NCI-H2227 (cell line): ENCODE measurements around the gene TIAL1.
"Not testable (repeated sequence)": the region's sequence is repeated elsewhere in the genome, so short reads cannot be mapped to it uniquely, and the experiment has no call there.

Experiments used
- DNase-seq: peaks from one replicate; lab custom pipeline; 2025; ENCODE audit not compliant: unreplicated experiment; lab: John Stamatoyannopoulos, UW

The TIAL1 gene

DNA sequence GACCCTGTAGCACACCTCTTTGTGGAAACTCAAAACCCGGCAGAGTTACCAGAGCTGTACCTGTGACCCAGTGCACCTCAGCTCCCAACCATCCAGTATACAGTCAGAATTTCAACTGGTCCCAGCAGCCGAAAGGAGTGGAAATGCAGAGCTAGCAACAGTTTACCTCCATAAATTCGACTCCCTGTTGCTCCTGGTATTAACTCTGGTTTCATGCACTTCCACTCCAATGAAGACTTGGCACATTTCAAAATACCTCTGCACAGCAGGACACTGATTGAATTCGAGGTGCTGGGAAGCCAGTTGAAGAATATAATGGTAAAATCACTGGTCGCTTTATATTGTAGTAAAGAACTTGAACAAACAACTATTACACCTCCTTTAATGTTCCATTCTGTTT lies 17.9 kb upstream of the TIAL1 start:
- no peak for DNase-seq

DNA sequence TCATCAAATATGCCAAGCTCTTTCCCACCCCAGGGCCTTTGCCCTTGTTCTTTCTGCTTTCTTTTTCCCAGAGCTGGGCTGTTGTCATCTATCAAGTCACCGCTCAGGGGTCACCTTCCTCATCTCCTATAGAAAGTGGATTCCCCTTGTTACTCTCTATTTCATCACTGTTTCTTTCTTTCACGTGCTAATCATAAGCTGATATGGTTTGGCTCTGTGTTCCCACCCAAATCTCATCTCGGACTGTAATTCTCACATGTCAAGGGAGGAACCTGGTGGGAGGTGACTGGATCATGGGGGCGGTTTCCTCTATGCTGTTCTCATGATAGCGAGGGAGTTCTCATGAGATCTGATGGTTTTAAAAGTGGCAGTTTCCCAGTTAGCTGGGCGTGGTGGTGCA lies 17.0 kb upstream of the TIAL1 start:
- DNase-seq: no peak

DNA sequence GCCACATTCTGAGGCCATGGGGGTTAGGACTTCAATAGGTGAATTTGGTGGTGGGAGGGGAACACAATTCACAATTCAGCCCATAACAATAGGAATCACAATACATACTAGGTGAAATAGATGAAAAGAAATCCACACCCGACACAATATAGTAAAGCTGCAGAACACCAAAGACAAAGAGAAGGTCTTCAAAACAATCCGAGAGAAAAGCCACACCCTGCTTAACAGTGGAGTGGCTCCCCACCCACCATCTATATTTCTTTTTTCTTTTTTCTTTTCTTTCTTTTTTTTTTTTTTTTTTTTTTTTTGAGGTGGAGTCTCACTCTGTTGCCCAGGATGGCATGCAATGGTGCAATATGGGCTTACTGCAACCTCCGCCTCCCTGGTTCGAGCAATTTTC lies 14.7 kb upstream of the TIAL1 start:
- no peak for DNase-seq

DNA sequence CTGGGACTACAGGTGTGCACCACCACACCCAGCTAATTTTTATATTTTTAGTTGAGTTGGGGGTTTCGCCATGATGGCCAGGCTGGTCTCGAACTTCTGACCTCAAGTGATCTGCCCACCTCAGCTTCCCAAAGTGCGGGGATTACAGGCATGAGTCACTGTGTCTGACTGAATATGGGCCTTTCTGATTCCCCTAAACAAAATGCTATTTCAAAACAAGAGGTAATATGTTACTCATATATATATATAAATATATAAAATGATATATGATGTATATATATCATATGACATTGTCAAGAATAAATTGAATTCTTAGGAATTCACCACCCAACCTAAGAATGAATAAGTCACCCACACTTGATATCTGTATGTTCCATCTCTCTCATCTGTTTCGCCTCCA lies 12.8 kb upstream of the TIAL1 start:
- no peak for DNase-seq

DNA sequence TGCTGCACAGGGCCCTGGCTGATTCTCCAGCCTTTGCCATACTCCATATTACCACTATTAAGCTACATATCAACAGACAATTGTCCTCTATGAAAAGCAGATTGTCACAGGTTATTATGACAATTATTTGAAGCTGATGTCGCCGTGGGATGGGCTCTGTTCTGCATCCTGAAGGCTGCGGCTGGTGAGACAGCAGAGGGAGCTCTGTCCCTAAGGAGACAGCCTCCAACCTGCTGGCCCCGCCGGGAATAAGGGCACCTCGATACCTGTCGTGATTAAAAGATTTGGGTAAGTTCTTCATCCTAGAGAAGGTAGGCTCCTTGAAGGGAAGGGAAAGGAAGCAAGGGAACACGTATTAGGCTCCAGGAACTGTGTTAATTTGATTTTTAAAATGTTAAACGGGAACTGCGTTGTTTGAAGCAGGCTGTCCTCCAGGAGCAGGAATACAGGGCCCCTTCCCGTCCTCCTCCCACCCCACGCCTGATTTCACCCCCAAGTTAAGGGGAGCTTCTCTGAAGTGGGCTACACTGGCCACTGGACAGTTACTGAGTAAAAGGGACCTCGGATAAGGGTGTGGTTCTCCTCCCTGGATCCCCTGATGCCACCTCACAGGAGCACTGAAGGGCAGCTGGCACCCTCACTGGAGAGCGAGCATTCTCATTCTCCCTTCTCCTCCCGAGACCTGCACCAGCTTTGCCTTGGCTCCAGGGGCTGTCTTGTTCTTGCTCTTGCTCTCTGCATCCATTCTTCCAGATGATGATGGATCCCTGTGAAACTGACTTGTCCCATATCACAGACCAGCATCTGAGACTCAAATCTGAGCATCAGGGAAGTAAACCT lies 11.8 kb upstream of the TIAL1 start:
- DNase-seq: peak; percentile 42

DNA sequence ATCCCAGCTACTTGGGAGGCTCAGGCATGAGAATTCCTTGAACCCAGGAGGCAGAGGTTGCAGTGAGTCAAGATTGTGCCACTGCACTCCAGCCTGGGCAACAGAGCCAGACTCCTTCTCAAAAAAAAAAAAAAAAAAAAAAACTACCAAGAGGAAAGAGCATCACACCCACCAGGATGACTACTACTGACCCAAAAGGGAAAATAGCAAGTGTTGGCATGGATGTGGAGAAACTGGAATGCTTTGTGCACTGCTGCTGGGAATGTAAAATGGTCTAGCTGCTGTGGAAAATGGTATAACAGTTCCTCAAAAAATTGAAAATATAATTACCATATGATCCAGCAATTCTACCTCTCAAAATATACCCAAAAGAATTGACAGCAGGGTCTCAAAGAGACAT lies 7.7 kb upstream of the TIAL1 start:
- DNase-seq: no peak

DNA sequence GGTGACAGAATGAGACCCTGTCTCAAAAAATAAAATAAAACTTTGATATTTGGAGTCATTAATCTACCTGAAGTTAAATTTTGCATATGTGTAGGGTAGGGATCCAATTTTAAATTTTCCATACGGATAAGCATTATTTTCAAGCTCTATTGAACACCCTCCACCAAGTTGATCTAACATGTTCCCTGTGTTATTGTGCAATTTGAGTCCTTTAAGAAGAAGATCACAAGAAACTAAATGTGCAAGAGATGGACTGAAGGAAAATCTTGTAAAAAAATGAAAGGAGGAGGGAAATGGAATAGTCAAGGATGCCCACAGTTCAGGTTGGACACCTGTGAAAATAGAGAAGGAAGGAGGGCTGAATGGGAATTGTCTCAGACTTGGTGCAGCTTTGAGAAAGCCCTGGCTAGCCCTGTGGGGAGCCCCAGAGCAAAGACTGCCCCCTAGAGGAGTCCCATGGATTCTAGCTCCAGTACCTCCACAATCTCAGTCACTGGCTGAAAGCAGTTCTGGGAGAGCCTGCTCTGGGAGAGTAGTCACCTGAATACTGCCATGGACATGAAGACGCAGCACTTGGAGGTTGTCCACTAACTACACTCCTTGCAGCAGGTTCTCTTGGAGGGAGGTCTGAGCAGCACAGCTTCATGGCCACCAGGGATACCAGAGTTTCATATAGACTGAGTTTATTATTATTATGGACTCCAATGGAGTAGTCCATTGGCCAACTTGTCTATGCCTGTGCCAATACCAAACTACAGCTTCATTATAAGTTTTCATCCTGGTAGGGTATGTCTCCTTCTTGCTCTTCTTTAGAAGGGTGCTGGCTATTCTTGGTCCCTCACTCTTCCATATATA lies 5.7 kb upstream of the TIAL1 start:
- DNase-seq: no peak

DNA sequence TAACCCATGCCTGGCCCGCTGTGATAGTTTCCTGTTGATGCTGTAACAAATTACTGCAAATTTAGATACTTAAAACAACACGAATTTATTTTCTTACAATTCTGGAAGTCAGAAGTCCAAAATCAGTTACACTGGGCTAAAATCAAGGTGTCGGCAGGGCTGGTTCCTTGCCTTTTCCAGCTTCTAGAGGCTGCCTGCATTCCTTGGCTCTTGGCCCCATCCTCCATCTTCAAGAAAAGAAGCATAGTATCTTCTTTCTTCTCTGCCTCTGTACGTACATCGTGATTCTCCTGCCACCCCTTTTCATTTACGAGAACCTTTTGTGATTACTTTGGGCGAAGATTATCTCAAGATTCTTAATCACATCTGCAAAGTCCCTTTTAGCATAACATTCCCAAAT lies 1.6 kb upstream of the TIAL1 start:
- DNase-seq: no peak

DNA sequence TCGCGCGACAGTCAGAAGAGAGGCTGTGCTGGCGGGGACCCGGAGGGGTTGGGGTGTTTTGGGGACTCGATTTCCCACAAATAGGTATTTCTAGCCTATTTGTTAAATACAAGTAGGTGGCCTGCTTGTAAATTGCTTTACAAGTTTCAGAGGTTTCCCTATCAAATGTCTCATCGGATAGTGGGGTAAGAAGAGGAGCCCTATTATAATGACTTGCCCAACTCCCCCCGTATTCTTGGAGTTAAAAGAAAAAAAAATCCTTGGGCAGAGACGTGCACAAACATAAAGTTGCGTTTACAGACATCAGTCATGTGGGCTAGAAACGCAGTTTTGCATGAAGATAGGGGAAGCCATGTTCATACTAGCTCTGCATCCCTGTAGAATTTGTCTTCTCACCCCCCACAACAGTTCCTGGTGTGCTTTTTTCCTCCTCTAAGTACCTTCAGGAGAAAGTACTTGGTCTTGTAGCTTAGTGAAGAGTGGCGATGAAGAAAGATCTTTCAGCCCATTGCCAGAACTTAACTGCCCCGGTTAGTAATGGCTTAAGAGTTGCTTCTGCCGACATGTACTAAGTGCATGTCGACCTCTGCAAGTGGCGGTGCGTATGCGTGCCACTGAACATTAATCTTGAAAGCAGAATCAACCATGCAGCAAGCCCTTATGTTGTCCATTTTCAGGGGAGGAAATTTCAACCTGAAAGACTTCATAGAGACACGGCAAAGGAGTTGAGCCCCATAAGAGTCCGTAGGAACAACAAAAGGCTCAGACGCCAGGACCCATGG lies 832 bp upstream of the TIAL1 start:
- DNase-seq: no peak

DNA sequence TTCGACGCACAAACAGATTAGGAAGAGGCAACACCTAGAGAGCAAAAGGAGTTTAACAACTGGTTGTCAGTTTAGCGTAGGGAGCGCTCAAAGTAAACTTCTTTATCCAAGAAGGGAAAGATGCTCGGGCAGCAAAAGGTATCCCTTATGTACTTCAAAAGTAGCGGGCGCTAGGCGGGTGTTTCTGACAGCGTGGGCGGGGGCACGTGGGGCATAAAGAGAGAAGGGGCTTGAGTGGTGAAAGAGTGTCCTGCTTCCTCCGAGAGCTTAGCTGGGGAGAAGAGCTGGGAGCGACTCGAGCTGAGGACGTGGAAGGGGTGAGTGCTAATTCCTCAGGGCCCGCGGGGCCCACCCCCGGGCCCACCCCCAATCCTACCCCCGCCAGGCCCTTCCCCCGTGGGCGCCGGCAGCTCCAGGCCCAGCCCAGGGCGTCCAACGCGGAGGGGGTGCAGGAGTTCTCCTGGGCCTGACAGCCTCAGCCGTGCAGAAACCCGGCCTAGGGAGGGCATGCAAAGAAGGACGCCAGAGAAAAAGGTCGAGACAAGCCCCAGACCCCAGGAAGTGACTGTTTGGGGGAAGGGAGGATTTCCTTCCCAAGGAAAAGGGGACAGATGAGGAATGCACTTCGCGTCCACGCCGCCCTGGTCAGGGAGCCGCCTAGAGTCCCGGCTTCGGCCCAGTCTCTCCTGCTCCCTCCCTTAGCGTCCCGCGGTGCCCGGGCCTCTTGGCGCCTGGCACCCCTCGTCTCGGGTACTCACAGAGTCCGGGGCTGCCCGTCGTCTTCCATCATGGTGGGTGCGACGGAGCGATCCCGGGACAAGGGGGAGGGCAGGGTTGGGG lies 868 bp downstream of the TIAL1 start:
- peak; percentile 7 for DNase-seq

DNA sequence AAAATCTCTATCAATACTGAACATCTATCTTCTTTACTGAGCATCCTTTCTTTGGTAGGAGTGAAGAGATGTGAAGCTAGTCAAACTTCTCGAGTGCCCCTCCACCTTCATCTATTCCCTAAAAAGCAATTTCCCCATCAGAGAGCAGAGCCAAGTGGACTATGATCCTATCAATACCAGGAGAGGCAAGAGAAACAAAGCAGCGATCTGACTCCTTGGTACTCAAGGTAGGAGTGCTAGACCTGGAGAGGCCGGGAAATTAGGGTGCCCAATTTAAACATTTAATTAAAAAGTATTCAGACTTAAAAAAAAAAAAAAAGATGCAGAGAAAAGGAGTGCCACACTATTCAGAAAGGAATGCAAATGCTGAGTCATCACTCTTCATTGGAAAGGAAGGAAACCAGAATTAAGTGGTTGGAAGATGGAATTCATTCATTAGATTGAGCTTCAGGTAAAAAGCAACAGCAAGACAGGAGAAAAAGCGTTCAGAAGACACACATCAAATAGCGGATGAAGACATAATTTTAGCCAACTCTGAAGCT lies 1.6 kb downstream of the TIAL1 start:
- DNase-seq: no peak

DNA sequence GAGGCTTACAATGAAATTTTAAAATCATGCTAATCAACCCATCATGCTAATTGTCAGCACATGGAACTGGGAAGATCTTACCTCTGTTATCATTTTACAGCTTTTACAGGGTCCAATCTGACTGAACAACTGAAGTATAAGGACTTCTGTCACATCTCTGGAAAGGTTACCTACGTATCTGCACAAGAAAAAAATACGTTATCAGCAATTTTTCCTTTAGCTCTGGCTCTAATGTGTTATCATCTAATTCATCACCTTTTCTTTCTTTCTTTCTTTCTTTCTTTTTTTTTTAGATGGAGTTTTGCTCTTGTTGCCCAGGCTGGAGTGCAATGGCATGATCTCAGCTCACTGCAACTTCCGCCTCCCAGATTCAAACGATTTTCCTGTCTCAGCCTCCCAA lies 8.7 kb downstream of the TIAL1 start:
- no peak for DNase-seq

DNA sequence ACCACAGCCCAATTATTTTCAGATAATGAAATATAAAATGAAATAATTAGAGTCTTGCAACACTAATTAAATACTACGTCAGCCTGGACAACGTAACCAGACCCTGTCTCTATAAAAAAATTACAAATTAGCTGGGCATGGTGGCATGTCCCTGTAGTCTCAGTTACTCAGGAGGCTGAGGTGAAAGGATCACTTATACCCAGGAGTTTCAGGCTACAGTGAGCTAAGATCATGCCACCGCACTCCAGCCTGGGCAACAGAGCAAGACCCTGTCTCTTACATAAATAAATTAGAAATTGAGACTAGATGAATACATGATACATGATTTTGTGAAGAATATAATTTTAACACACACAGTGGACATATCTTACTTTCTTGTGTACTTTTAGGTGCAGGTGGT lies 18.4 kb downstream of the TIAL1 start:
- DNase-seq: no peak

DNA sequence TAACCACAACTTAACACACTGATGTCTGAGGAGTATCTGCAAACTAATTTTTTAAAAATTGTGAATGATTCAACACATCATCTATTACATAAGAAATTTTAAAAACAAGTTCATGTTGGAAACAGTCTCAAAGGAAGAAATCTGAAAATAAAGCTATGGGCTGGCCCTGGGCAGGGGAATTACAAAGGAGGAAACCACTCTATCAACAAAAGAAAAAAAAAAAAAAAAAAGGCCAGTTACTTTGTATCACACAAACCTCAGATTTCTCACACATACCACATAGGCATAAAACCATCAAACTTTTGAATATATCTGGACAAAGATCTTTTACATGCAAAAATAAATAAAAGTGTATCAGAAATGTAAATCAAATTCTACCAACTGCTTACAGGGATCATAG lies 20.8 kb downstream of the TIAL1 start:
- DNase-seq: no peak

DNA sequence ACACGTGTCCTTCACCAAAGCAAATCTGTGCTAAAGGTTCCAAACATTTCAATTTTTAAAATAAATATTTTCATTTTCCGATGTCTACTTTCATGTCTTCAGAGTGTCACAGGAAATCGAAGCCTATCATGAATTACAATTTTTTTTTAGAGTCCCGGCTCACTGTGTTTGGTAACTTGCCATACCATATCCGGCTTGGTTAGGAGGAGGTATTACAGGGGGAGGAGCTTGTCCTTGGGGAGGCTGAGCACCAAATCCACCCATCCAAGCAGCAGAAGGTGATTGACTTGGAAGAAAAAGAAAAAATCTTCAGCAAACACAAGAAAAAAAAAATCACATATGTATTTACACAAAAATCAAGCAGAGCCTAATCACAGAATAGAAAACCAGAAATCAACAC lies 21.3 kb downstream of the TIAL1 start:
- DNase-seq: no peak

DNA sequence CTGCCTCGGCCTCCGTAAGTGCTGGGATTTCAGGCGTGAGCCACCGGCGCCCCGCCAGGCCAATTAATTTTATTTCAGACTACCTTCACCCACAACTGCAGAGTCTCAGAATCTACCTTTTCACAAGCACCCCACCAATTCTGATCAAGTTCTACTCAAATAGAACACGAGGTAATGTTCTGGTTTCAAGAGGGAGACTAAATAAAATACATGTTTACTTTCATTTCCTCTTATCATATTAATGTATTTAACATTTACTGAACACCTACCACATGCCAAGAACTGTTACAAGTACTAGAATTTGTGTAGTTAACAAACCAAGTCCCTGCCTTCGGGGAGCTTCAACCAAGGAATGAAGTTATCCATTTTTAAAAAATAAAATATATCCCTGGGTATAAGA lies 28.8 kb downstream of the TIAL1 start:
- no peak for DNase-seq

DNA sequence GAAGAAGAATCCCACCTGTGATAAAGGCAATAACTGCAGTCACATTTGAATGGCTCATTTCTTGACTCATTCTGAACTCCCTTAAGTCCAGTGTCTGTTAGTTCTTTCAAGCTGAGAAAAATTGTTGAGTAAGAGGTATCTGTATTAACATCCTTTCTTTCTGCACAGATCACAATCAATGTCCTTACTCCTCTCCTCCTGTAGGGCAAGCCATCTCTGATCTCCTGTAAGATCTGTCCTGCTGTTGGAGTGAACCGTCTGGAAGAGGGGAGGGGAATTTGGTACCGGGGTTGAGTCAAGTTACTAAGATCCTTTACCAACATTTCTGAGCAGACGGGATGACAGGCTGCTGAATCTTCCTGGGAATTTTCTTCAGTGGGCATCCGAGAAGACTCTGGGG lies 34.7 kb downstream of the TIAL1 start:
- DNase-seq: no peak

DNA sequence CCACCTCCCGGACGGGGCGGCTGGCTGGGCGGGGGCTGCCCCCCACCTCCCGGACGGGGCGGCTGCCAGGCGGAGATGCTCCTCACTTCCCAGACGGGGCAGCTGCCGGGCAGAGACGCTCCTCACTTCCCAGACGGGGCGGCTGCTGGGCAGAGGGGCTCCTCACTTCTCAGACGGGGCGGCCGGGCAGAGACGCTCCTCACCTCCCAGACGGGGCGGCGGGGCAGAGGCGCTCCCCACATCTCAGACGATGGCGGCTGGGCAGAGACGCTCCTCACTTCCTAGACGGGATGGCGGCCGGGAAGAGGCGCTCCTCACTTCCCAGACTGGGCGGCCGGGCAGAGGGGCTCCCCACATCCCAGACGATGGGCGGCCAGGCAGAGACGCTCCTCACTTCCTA lies 37.3 kb downstream of the TIAL1 start:
- not testable (repeated sequence) for DNase-seq

DNA sequence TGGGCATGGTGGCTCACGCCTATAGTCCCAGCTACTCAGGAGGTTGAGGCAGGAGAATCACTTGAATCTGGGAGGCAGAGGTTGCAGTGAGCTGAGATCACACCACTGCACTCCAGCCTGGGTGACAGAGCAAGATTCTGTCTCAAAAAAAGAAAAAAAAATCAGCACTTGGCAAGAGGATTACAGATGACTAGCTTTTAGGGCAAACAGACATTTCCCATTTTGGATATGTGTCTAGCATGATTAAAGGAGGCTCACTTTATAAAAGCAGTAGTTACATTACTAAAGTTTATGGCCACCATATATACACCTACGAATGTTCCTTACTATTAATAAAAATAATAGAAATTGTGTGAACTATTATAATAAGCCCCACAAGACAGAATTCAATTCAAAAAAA lies 40.7 kb downstream of the TIAL1 start:
- DNase-seq: not testable (repeated sequence)

DNA sequence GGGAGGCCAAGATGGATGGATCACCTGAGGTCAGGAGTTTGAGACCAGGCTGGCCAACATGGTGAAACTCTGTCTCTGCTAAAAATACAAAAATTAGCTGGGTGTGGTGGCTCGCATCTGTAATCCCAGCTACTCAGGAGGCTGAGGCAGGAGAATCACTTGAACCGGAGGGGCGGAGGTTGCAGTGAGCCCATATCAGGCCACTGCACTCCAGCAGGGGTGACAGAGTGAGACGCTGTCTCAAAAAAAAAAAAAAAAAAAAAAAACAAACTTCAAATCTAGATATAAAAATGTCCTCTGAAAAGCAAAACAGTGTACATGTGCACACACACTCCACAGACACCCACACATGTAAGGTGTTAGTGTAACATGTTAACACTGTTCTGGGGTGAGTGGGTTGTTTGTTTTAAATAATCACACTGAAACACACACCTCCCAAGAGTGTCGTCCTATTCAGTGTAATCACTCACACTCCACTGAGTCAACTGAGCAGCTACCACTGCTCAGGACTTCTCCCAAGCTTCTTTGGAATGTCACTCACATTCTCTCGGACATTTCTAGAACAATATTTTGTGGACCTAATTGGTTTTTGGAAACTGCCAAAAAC lies 41.5 kb downstream of the TIAL1 start:
- DNase-seq: no peak
